Activated CD4-positive, CD25-positive, alpha-beta regulatory T cell (primary cell): ENCODE measurements around the gene VWF.

Experiments used
- DNase-seq, 4 experiments: peaks; one replicate each; lab custom pipeline; 2025; lab: John Stamatoyannopoulos, UW

The VWF gene

DNA sequence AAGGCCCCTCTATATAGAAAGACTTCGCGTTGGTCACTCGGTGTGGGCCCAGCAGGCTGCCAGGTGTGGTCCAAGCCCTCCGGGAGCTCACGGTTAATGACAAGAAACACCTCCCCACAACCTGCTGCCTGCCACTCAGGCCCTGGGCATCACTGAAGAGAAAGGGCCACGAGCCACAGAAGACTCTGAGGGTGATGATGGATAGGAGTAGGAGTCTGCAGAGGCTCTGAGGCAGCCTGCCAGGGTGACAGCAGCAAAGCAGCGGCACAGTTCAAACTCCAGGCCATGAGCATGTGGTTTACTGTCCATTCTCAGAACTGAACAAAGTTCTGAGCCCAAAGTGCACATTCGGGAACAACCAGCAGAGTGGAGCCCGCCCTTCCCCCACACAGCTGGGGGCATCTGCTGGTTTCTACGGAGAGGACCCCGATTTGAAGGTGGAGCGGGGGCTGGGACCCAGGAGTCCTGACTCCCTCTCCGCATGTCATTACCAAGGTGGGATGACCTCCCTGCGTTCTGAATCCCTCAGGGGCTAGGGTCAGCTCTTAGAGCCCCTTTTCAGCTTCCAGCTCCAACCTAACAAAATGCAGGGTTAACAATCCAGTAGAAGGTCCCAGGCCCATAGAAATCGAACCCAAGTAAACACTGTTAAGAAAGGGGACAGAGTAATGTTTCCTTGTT is 65.8 kb downstream of the VWF start:
- no peak for DNase-seq

DNA sequence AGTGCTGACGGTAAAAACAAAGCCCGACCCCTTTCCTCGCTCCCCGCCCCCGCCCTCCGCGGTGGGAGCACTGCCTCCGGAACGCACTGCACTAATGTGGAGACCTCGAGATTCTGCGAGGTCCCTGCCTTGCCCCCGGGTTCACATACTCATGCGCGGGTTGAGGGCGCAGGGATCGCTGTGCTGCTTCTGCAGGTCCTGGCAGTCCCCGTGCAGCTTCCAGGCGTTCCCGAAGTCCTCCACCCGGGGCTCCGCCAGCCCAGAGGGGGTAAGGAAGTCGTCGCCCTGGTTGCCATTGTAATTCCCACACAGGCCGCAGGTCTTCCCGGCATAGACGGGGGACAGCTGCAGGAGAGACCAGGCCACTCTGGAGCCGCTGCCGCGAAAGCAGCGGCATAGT is 66.8 kb downstream of the VWF start:
- no peak for DNase-seq

DNA sequence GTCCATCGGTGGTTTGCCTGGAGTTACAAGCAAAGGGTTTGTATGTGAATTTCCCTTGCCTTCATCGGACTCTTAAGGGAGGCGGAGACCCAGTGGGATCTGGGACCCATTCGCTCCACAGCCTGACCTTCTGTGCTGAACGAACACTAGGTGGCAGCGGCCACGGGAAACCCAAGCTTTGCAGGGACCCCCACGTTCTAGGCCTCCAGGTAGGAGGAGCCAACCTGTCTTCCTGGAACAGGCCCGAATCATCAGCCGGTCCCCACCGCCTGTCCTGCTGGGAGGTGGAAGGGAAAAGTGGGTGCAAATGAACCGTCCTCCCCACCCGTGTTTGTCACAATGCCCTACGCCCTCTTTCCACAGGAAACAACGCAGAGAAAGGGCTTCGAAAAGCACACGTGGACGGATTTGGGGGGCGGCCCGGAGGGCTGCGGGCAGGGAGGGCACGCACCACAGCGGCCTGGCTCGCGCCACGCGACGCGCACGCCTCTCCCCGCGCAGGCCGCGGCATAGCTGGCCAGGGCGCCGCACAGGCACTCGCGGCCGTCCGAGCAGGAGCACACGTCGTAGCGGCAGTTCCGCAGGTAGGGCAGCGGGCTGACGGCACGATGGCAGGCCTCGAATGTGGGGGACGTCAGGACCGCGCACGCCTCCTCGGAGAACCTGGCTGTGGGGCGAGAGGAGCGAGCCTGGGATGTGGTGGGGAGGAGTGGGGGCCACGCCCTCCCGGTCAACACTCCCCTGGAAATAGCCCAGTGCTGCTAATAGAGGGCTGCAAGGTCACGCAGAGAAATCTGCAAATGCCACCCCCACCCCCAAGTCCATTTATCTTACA is 67.8 kb downstream of the VWF start:
- no peak for DNase-seq

- no peak for DNase-seq
These were observed 70.9 kb downstream of the VWF start for GRCh38 chr12:6053541-6053940.

DNA sequence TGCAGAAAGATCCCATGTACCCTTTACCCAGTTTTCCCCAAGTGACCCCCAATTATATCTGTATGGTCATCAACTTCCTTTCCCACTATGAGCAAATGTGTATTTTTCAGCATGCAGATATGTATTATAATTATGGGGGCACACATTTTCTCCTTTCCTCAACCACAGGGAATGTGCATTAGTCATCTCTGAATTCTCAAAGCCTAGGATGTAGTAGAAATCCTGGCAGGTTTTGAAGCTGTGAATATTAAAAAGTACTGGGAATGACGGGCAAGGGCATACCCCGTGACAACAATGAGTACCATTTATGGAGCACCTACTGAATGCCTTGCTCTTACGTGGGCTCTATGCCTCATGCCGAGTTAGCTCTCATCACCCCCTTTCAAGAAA is 71.5 kb downstream of the VWF start:
- no peak for DNase-seq

GRCh38 chr12:6052206-6052939 is 72.1 kb downstream of the VWF start:
- DNase-seq: no peak

DNA sequence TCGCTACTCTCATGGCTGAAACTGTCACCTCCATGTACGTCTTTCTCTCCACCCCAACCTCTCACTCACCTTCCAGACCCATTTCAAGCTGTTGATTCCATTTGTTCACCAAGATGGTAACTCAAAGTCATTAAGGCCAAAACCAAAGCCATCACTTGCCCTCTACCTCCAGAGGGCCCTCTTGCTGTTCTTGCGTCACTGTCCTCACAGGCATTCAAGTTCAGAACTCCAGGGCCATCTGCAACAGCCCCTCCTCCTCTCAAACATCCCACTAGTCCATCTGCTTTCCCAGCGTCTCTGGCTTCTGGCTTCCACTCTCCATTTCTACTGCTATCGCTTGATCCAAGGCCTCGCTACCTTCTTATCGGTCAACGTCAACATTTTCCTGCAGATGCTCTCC is 74.5 kb downstream of the VWF start:
- DNase-seq: no peak

- no peak for DNase-seq
These were observed 74.9 kb downstream of the VWF start for GRCh38 chr12:6049587-6049986.

DNA sequence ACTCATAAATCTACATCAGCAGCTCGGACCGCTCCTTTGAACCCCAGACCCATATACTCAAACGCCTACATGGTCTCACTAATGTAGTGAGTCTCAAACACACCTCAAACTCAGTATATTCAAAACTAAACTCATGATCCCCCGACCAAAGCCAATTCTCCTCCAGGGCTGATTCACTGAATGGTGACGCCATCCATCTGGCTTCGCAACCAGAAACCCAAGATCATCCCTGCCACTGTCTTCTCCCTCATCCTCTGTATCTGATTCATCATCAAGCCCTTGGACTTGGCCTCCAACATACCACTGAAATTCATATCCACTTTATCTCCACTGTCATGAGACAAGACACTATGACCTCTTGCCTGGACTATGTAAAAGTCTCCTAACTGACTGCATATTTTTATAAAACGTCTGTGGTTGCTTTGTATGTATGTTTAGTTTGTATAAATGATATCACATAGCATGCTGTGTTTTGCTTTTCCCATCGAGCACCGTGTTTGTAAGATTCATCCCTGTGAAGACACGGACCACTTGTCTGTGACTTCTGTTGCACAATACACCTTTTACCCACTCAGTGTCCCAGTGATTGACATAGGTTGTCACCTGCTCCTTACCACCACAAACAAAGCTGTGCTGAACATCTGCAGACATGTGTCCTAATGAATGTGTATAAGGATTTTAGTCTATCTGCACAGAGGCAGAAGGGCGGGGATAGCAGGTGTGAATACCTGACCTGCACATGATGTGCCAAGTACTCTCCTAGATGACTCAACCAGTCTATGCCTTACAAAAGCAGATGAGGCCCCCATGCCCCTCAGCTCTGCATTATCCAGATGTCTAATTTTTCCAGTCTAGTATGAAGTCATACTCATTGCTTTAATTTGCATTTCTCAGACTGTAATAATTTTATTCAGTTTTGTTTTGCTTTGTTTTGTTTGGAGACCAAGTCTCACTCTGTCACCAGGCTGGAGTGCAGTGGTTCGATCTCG is 76.9 kb downstream of the VWF start:
- DNase-seq: no peak

- no peak for DNase-seq
These were observed 77.8 kb downstream of the VWF start for GRCh38 chr12:6046511-6047180.

GRCh38 chr12:6045438-6045837 is 79.0 kb downstream of the VWF start:
- no peak for DNase-seq

- DNase-seq: no peak
These were observed 80.4 kb downstream of the VWF start for GRCh38 chr12:6044082-6044481.

DNA sequence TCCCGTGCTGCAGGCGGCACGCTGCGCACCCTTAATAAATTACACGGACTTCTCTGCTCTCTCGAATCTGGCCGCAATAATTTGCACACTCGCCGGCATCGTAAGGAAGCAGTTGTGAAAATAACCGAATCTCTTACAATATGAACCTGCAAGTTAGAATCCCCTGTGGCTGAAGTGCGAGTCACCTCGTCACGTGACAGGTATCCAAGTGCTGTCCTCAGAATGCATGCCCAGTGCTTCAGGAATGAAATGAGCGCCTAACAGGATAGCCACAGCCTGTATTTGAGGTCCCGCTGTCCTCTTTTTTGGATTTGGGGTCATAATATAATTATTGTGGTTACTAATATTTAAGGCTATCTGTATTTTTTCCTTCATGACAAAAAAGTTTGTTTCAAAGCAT is 82.0 kb downstream of the VWF start:
- DNase-seq: no peak

GRCh38 chr12:6041891-6042290 is 82.6 kb downstream of the VWF start:
- no peak for DNase-seq

DNA sequence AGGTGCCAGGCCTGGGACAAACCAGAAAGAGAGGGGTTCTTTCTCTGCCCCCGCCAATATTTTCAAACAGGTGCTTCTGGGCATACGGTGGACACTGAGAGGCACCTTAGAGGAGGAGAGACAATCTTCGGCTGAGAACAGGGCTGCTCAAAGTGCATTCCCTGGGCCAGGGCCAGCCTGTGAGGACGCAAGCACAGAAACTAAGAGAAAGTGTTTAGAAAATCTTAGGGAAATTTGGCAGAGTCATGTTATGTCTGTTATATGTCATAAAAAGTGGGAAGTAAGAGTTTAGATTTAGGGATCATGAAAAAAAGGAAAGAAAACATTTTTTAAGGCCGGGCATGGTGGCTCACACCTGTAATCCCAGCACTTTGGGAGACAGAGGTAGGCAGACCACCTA is 83.7 kb downstream of the VWF start:
- DNase-seq: no peak

DNA sequence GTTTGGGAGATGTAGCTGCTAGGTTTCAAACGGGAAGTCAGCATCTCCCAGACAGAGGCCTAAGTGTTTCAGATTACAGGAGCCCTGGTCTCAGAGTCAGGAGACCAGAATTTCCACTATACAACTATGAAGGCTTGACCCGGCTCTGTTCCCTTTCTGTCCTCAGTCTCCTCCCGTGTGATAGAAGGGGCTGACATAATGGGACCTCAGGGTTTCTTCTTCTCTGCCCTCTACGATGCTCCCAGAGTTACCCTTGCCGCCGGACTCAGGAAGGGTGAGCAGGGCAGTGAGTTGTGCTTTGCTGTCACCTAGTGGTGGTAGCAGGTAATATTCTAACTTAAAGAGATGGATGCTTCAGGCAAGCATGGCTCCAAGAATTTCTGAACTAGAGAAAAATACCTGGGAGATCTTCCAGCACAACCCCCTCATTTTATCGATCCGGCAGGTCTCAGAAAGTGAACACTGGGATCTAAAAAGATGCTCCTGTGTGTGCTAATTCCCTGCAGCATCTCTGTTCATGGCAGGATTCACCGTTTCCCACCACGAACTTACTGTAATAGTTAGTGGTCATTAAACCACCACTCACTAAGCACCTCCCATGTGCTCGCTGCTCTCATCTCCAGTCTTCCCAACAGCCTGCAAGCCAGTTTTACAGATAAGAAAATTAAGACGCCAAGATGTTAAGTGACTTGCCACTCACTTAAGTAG is 84.4 kb downstream of the VWF start:
- DNase-seq: peak in 2 of 4 experiments; percentile 17 to 22

GRCh38 chr12:6038160-6038559 is 86.3 kb downstream of the VWF start:
- peak in 1 of 4 experiments; percentile 4 for DNase-seq

DNA sequence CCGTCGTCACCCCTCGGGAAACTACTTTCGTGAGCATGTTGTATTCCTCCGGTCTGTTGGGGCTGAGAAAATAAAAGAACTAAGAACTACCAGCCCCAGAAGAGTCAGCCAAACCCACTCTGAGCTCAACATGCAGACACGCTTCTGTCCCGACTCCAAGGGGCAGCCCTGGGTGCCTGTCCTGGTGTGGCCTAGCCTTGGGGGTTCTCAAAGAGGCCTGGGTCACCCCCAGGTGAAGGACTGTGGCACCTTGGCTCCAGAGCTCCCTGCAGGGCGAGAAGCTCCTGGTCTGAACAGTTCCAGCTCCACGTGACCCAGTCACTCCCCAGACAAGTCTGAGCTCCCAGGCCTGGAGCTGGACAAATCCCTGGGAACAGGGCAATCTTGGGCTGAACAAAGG is 87.0 kb downstream of the VWF start:
- no peak for DNase-seq

GRCh38 chr12:6036509-6036908 is 88.0 kb downstream of the VWF start:
- no peak for DNase-seq

DNA sequence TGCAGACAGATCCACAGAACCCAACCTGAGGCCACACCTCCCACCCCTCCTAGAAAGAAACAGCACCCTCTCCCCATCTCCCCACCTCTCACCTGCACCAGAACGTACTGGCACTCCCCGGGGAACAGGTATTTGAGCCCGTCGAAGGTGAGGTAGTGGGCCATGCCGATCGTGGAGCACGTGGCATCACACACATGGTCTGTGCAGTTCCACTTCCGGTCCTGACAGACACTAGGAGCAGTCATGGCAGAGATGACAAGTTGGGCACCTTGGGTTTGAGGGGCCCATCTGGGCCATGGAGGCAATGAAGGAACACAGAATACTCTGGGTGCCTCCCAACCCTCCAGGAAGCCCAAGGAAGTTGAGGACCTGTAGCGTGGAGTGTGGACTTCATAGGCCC is 89.9 kb downstream of the VWF start:
- DNase-seq: no peak

DNA sequence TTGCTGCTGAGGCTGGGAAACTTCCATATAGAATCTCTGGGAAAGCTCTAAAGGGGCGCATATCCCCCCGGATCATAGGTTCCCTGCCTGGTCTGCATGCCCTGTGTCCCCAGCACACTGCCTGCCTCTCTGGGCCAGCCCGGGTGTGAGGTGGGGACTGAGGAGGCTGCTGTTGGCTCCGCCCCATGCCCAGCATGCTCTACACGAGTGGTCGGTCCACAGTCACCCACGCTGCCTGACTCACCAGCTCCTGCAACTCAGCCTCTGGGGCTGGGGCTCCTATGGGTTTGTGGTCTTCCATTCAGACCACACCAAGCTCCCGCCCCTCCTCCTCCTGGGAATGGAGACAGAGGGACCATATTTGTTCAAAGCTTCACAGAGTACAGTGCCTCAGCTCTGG is 90.9 kb downstream of the VWF start:
- DNase-seq: no peak
